Glutamatergic neuron (in vitro differentiated cells): Measurements from ENCODE around the gene LORICRIN. TPM values are rescaled to one million over a fixed set of nuclear protein-coding genes. Genes with fewer than 3 reads are reported as not detected.

Experiments used
- DNase-seq: peaks from one replicate; pipeline ENCODE4 v3.0.0; 2022
- H3K27ac Mint-ChIP-seq: one replicate; pipeline ENCODE4 v1.8.0; 2020; ENCODE audit warnings: mild to moderate bottlenecking, mixed read lengths, inconsistent platforms; ENCODE audit not compliant: unreplicated experiment
- H3K27me3 Mint-ChIP-seq: one replicate; pipeline ENCODE4 v1.8.0; 2020; ENCODE audit warnings: mild to moderate bottlenecking, moderate library complexity, mixed read lengths, inconsistent platforms; ENCODE audit not compliant: unreplicated experiment
- H3K36me3 Mint-ChIP-seq: one replicate; pipeline ENCODE4 v1.8.0; 2020; ENCODE audit warnings: mild to moderate bottlenecking, mixed read lengths, inconsistent platforms; ENCODE audit not compliant: unreplicated experiment
- H3K4me1 Mint-ChIP-seq: one replicate; pipeline ENCODE4 v1.8.0; 2020; ENCODE audit warnings: mild to moderate bottlenecking, low read depth, mixed read lengths, inconsistent platforms; ENCODE audit not compliant: unreplicated experiment
- H3K4me3 Mint-ChIP-seq: one replicate; pipeline ENCODE4 v1.8.0; 2020; ENCODE audit warnings: mild to moderate bottlenecking, mixed read lengths, inconsistent platforms; ENCODE audit not compliant: unreplicated experiment
- H3K9me3 Mint-ChIP-seq: one replicate; pipeline ENCODE4 v1.8.0; 2020; ENCODE audit warnings: mild to moderate bottlenecking, moderate library complexity, mixed read lengths, inconsistent platforms; ENCODE audit not compliant: unreplicated experiment
- total RNA-seq: library from RNA; stranded (reverse); fragmentation: NEBNext Ultra II Directional; extraction: Animal tissue kit (Norgen Biotek cat#: 25700); gene quantifications from one replicate; pipeline ENCODE4 v1.2.1, GENCODE V29; 2021; ENCODE audit not compliant: unreplicated experiment
- TF ChIP-seq, protein P1 (sequence below): fragments of 200-600 bp; sonication (generic); IDR thresholded peaks from one replicate; pipeline ENCODE4 v1.5.0; 2021; ENCODE audit not compliant: partially characterized antibody, unreplicated experiment

Gene LORICRIN
- total RNA-seq, 1 donor from 2014 or later, result not detected

DNA sequence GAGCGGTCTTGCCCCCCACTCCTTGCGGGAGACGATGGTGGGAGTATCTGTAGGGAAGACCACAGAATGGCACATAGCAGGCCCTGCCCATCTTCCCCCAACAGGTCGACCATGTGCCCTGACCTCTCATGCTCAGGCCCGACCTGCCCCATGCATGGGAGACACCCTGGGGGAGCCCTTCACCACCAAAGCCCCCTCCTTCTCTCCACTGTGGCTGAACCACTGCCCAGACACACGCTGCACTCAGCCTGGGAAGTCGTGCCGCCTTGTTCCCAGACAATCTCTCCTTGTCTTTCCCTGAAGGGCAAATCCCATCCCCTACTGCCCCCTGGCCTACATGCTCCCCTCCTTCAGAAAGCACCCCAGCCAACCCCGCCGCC, 47.7 kb downstream of the LORICRIN start:
- TF ChIP-seq, protein P1, sequence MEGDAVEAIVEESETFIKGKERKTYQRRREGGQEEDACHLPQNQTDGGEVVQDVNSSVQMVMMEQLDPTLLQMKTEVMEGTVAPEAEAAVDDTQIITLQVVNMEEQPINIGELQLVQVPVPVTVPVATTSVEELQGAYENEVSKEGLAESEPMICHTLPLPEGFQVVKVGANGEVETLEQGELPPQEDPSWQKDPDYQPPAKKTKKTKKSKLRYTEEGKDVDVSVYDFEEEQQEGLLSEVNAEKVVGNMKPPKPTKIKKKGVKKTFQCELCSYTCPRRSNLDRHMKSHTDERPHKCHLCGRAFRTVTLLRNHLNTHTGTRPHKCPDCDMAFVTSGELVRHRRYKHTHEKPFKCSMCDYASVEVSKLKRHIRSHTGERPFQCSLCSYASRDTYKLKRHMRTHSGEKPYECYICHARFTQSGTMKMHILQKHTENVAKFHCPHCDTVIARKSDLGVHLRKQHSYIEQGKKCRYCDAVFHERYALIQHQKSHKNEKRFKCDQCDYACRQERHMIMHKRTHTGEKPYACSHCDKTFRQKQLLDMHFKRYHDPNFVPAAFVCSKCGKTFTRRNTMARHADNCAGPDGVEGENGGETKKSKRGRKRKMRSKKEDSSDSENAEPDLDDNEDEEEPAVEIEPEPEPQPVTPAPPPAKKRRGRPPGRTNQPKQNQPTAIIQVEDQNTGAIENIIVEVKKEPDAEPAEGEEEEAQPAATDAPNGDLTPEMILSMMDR, result no peak
- DNase-seq, result no peak
- Mint-ChIP-seq H3K36me3 (no peaks in the 10 kb centered on the region), H3K4me1 (no peaks in the 10 kb centered on the region), H3K27me3 (peaks cover 6% of the 10 kb centered on the region), H3K4me3 (no peak overlapping the region), H3K27ac (no peak overlapping the region), H3K9me3 (no peaks in the 10 kb centered on the region)

DNA sequence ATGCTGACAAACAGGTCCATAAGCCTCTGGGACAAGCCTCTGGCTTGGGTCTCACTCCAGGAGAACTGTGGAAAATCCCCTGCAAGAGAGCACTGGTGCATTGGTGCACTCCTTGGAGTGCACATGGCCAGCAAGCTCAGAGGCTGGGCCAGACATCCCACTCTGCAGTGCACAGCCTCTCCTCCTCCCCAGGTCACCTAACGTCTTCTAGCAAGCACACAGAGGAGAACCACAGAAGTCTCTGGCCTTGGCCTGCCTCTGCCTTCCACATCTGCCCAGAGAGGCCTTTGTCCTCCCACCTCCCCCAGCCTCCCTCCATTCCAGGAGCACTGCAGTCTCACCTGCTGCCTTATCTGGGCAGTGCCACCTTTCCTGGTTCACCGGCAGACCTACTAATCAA, 49.1 kb downstream of the LORICRIN start:
- Mint-ChIP-seq H3K9me3 (peaks cover 4% of the 10 kb centered on the region), H3K4me1 (no peaks in the 10 kb centered on the region), H3K4me3 (no peak overlapping the region), H3K36me3 (no peaks in the 10 kb centered on the region), H3K27me3 (peaks cover 8% of the 10 kb centered on the region), H3K27ac (no peak overlapping the region)
- DNase-seq, result no peak
- TF ChIP-seq, protein P1, result no peak

DNA sequence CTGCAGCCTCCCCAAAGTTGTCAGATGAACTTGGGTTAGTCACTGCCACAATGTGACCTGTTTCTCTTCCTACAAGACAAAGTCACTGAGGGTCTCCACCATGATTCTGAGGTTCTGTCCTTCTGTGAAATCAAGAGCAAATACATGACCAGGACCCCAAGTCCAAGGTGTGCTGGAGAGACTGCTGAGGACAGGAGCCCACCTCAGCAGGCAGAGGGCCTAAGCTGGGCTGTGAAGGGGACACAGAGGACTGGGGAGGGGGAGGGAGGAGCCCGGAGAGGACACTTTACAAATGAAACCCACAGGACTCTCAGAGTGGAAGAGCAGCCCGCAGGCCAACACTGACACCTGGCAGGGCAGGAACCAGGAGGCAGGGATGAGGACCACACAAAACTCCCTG, 50.0 kb downstream of the LORICRIN start:
- Mint-ChIP-seq H3K4me1 (no peaks in the 10 kb centered on the region), H3K36me3 (no peaks in the 10 kb centered on the region), H3K27me3 (peaks cover 6% of the 10 kb centered on the region), H3K27ac (no peak overlapping the region), H3K9me3 (peaks cover 4% of the 10 kb centered on the region), H3K4me3 (no peak overlapping the region)
- DNase-seq, result no peak
- TF ChIP-seq, protein P1, result no peak

DNA sequence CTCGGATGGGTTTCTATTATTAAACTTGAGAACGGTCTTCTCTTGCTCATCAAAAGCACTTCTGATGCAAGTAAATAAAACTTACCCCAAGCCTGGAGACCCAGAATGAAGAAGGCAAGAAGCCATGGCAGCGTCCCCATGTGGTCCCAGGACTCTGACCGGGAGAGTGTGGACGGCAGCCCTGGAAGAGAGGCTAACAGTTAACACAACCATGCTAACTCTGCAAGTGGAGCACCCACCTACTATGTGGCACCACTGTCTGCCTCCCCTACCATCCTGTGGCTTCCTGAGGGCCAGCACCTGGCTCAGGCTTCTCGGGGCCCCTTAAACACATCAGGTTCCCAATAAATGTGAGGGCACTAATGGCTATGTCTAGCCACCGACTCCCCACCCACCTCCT, 51.0 kb downstream of the LORICRIN start:
- H3K4me3 Mint-ChIP-seq, result no peak overlapping the region
- peaks cover 6% of the 10 kb centered on the region for H3K27me3 Mint-ChIP-seq
- no peaks in the 10 kb centered on the region for H3K36me3 Mint-ChIP-seq
- no peaks in the 10 kb centered on the region for H3K4me1 Mint-ChIP-seq
- TF ChIP-seq, protein P1, result no peak
- no peak overlapping the region for H3K27ac Mint-ChIP-seq
- H3K9me3 Mint-ChIP-seq, result peaks cover 4% of the 10 kb centered on the region
- DNase-seq, result no peak

Other genes starting within 250 kb of the LORICRIN start
- not detected for gene SPRR1B, start 228.5 kb upstream of the LORICRIN start, total RNA-seq
- not detected for gene SPRR2D, start 218.6 kb upstream of the LORICRIN start, total RNA-seq
- gene SPRR2A, start 202.2 kb upstream of the LORICRIN start, total RNA-seq, result not detected
- not detected for gene SPRR2B, start 188.1 kb upstream of the LORICRIN start, total RNA-seq
- gene SPRR2E, start 165.2 kb upstream of the LORICRIN start, total RNA-seq, result not detected
- not detected for gene SPRR2F, start 146.2 kb upstream of the LORICRIN start, total RNA-seq
- not detected for gene SPRR2G, start 108.8 kb upstream of the LORICRIN start, total RNA-seq
- not detected for gene LELP1, start 56.3 kb upstream of the LORICRIN start, total RNA-seq
- not detected for gene PRR9, start 42.1 kb upstream of the LORICRIN start, total RNA-seq
- not detected for gene PGLYRP3, start 53.3 kb downstream of the LORICRIN start, total RNA-seq
- gene PGLYRP4, start 89.2 kb downstream of the LORICRIN start, total RNA-seq, result not detected
- gene S100A9, start 98.2 kb downstream of the LORICRIN start, total RNA-seq, result not detected
- gene S100A12, start 115.9 kb downstream of the LORICRIN start, total RNA-seq, result not detected
- not detected for gene S100A8, start 131.4 kb downstream of the LORICRIN start, total RNA-seq
- gene S100A7A, start 156.8 kb downstream of the LORICRIN start, total RNA-seq, result not detected
- gene S100A7, start 201.0 kb downstream of the LORICRIN start, total RNA-seq, result not detected